ENCODE data around the gene RNF157. TPM values are rescaled to one million over a fixed set of nuclear protein-coding genes. Genes with fewer than 3 reads are reported as not detected.

The RNF157 gene
- total and polyA plus RNA-seq, 2 of the 13 experiments (the other 11 are each of a cell fraction or from before 2014, with no cell fraction given), result 0.44 to 1.5 TPM

DNA sequence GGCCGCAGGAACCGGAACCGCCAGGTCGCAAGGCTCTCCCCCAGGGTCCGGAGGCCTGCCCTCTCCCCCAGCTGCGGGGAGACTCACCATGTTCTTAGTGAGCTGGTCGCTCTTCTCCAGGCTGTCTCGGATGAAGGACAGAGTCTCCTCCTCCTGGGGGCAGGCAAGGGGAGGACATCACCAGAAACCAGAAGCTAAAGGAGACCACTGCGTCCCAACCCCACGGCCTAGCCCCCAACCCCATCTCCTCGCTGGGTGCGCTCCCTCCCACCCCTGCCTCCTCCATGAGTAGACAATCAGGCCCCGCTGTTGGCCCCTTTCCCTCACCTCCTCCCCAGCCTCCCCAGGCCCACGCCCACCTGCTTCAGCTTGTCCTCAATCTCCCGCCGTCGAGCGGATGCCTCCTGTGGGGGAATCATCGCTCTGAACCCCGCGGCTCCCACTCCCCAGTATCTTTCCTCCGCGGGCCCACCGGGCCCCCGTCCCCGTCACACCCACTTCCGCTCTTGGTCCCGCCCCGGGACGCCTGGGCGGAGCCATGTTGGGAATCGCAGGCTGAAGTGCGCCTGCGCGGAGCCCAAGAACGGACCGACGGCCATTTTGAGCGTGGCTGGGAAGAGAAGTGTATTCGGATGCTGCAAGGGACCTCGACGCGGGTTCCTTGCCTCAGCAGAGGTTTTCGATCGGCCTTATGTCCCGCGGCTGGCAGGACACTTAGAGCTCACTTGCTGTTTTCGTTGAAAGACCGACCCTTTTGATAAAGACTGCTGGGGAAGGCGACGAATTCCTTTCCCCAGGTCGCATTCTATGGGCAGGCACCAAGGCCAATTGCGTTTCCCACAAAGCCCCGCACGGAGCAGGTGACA lies 136.8 kb downstream of the RNF157 start, which contains the start of gene EXOC7 (continued):
- no peak for TF ChIP-seq ZNF577 (CRISPR knock-in tag; IDR thresholded peaks at IDR 0.05; ENCODE audit: borderline replicate concordance, low read depth)
- TF ChIP-seq FOXK1 (CRISPR knock-in tag; IDR thresholded peaks at IDR 0.05; ENCODE audit: borderline replicate concordance, low read depth), result peak; percentile 78; the same call in 1 of the 2 replicates

DNA sequence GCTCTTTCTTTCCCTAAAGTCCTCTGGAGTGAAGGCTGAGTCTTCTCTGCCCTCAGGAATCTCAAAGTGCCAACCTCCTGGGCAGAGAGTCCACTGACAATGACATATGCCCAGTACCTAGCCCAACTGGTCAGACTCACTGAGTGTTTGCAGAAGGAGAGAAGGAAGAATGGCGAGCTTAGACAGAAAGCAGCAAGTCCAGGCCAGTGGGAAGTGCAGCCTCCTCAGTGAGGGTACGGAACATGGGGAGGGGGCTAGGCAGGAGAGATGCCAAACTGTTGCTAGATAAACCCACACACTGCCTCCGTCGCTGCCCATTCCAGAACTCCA lies 137.4 kb downstream of the RNF157 start:
- in situ Hi-C loops (cut with HindIII; ENCODE audit: extremely low pct_ligation_motif_present, low pct_unique_long_range_greater_than_20kb) (no loop called here), intact Hi-C loops (cut with micrococcal nuclease; ENCODE audit: unreplicated experiment) (loop anchor here (2.0 kb wide), 1 partner anchor 24 kb away; the partner anchor contains the start of gene ZACN)
- FAIRE-seq, result no peak
- Histone ChIP-seq H3K9ac (ENCODE audit: insufficient read depth, low read depth, low read length) (peak overlapping the region; percentile 86), H3K27ac (ENCODE audit: extremely low read length, insufficient read depth, low read length) (peak overlapping the region; percentile 83), H3K4me2 (ENCODE audit: low read depth, low read length) (peak overlapping the region; percentile 97), H4K20me1 (ENCODE audit: insufficient read depth, low read length) (no peaks in the 10 kb centered on the region), H2AFZ (ENCODE audit: low read length) (no peak overlapping the region), H3K79me2 (ENCODE audit: insufficient read depth, low read length) (peaks cover 18% of the 10 kb centered on the region), H3K36me3 (replicated peaks in 1 of 2; ENCODE audit: control insufficient read depth in 1 of 2, insufficient read depth in 2 of 2, low read length in 2 of 2) (peaks cover 14 to 29% of the 10 kb centered on the region in 2 experiments), H3K27me3 (ENCODE audit: control insufficient read depth in 1 of 2, insufficient read depth in 2 of 2, low read length in 2 of 2) (no peaks in the 10 kb centered on the region; a peak in 1 of 5 replicates), H3K9me3 (ENCODE audit: low read length) (no peaks in the 10 kb centered on the region), H3K4me1 (ENCODE audit: insufficient read depth, low read length) (peaks cover 48% of the 10 kb centered on the region), H3K4me3 (replicated peaks in 1 of 3; ENCODE audit: insufficient read depth in 1 of 3, low read depth in 2 of 3, low read length in 3 of 3) (peak overlapping the region; percentile 78 to 87 (median 79))
- WGBS (ENCODE audit: low lambda C conversion rate), result 4% methylated on average over 4 of the region's 4 CpGs
- no peak for DNase-seq (ENCODE audit: low spot score)
- CTCF ChIA-PET (ENCODE audit: low intra/inter-chr PET ratio, low total read pairs), result no interaction called here
- TSS peak; percentile 66 for BruUV-seq (replicated peaks)
- ATAC-seq, result peak; percentile 13; the same call in 2 of the 3 replicates
- POLR2A ChIA-PET, result interaction anchor here (0.7 to 2.3 kb wide), 12 partner anchors 8 to 323 kb away, joined by 3 to 8 read pairs (median 4); partner anchors contain the start of genes SRP68 and ZACN
- TF ChIP-seq PRMT3 (CRISPR knock-in tag; IDR thresholded peaks at IDR 0.05; ENCODE audit: borderline replicate concordance, low read depth) (no peak), PHF8 (CRISPR knock-in tag; IDR thresholded peaks at IDR 0.05) (no peak), ZNF451 (CRISPR knock-in tag; IDR thresholded peaks at IDR 0.05) (no peak; the same call in 1 of the 2 replicates), IRF2 (CRISPR knock-in tag; IDR thresholded peaks at IDR 0.05) (no peak), AKAP8 (CRISPR knock-in tag; IDR thresholded peaks at IDR 0.05) (peak; percentile 8; the same call in 1 of the 2 replicates), ZNF564 (CRISPR knock-in tag; IDR thresholded peaks at IDR 0.05) (no peak), ZSCAN9 (CRISPR knock-in tag; IDR thresholded peaks at IDR 0.05; ENCODE audit: borderline replicate concordance) (peak; percentile 21; the same call in 1 of the 2 replicates), TMF1 (CRISPR knock-in tag; IDR thresholded peaks at IDR 0.05; ENCODE audit: low read depth) (peak; percentile 40; the same call in 1 of the 2 replicates), E2F1 (CRISPR knock-in tag; IDR thresholded peaks at IDR 0.05) (no peak), ZNF776 (CRISPR knock-in tag; IDR thresholded peaks at IDR 0.05) (no peak), ZNF138 (CRISPR knock-in tag; IDR thresholded peaks at IDR 0.05; ENCODE audit: low read depth) (peak; percentile 85; the same call in 1 of the 2 replicates), PHF20 (CRISPR knock-in tag; IDR thresholded peaks at IDR 0.05) (no peak), ZSCAN25 (CRISPR knock-in tag; IDR thresholded peaks at IDR 0.05) (no peak), ZNF225 (CRISPR knock-in tag; IDR thresholded peaks at IDR 0.05) (peak; percentile 32; the same call in 1 of the 2 replicates), ZSCAN31 (CRISPR knock-in tag; IDR thresholded peaks at IDR 0.05; ENCODE audit: low read depth) (0 out of 2 replicates have a peak, but pooled peaks have one; percentile 4), DNMT1 (CRISPR knock-in tag; IDR thresholded peaks at IDR 0.05) (no peak), ZNF644 (CRISPR knock-in tag; IDR thresholded peaks at IDR 0.05; ENCODE audit: low read depth) (no peak), ZNF598 (CRISPR knock-in tag; IDR thresholded peaks at IDR 0.05; ENCODE audit: borderline replicate concordance) (no peak)
- TF ChIP-seq, protein P1, sequence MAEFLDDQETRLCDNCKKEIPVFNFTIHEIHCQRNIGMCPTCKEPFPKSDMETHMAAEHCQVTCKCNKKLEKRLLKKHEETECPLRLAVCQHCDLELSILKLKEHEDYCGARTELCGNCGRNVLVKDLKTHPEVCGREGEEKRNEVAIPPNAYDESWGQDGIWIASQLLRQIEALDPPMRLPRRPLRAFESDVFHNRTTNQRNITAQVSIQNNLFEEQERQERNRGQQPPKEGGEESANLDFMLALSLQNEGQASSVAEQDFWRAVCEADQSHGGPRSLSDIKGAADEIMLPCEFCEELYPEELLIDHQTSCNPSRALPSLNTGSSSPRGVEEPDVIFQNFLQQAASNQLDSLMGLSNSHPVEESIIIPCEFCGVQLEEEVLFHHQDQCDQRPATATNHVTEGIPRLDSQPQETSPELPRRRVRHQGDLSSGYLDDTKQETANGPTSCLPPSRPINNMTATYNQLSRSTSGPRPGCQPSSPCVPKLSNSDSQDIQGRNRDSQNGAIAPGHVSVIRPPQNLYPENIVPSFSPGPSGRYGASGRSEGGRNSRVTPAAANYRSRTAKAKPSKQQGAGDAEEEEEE (CRISPR knock-in tag; IDR thresholded peaks at IDR 0.05; ENCODE audit: borderline replicate concordance), result no peak
